ENCODE measurements around the gene GDE1.

GDE1 gene

DNA sequence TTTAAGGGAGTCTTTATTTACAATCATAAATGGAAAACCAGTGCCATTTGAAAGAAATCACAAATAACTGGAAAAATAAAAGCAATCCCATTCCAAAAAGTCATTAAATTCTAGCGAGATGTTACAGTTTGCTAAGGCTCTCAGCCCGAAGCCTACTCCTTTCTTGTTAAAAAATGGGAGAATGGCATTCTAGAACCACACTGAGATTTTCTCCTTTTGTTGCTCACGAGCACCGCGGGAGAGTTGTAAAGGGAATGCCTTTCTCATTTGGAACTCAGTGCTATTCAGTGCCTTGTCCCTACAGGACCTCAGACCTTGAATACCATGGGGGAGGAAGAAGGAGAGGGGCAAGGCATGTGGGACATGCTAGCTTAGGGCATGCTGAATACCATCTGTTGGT is 36.3 kb downstream of the GDE1 start:
- DNase-seq = no peak

GRCh38 chr16:19484096-19484495 is 37.8 kb downstream of the GDE1 start:
- no peak for DNase-seq

DNA sequence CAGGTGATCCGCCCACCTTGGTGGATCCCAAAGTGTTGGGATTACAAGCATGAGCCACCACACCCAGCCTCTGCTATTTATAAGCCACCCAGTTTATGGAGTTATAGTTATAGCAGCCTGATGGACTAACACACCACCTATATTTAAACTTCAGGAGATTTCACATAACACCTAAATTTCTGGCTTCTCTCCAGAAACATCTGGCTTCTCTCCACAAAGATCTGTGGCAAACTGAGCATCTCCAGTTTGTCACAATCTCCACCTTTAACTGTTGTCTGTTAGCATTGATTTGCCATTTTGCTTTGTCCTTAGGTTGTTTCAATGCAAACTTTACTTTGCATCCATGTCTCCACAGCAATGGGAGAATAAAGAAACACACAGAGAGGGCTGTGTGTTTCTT is 39.6 kb downstream of the GDE1 start:
- no peak for DNase-seq

GRCh38 chr16:19481769-19482168 is 40.1 kb downstream of the GDE1 start:
- DNase-seq = no peak

GRCh38 chr16:19481296-19481695 is 40.6 kb downstream of the GDE1 start:
- no peak for DNase-seq

GRCh38 chr16:19479302-19479721 is 42.6 kb downstream of the GDE1 start:
- no peak for DNase-seq

DNA sequence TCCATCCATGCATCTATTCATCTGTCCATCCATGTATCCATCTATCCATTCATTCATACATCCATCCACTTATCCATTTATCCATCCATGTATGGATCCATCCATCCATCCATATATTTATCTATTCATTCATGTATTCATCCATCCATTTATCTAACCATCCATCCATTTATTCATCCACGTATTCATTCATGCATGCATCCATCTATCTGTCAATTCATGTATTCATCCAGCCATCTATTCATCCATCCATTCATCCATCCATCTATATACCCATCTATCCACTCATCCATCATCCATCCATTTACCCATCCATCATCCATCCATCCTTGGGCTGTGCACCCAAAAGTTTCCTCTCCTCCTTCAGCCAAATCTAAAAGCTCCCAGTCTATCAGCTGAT is 43.4 kb downstream of the GDE1 start:
- no peak for DNase-seq

GRCh38 chr16:19474617-19475016 is 47.3 kb downstream of the GDE1 start:
- no peak for DNase-seq

DNA sequence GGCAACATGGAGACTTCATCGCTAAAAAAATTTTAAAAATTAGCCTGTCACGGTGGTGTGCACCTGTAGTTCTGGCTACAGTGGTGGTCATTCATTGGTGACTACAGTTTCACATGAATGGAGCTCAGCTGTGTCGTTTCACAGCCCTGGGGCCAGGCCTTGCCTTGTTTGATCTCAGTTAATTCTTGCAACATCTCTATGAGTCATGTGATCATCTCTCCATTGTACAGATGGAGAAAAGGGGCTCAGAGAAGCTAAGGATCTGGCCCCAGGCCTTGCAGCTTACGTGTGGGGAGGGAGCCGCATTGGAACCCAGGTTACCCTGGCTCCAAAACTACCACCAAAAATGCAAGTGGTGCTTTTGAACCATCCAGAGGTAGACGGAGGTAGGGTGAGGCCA is 49.4 kb downstream of the GDE1 start:
- no peak for DNase-seq

GRCh38 chr16:19468300-19468699 is 53.6 kb downstream of the GDE1 start:
- no peak for DNase-seq

DNA sequence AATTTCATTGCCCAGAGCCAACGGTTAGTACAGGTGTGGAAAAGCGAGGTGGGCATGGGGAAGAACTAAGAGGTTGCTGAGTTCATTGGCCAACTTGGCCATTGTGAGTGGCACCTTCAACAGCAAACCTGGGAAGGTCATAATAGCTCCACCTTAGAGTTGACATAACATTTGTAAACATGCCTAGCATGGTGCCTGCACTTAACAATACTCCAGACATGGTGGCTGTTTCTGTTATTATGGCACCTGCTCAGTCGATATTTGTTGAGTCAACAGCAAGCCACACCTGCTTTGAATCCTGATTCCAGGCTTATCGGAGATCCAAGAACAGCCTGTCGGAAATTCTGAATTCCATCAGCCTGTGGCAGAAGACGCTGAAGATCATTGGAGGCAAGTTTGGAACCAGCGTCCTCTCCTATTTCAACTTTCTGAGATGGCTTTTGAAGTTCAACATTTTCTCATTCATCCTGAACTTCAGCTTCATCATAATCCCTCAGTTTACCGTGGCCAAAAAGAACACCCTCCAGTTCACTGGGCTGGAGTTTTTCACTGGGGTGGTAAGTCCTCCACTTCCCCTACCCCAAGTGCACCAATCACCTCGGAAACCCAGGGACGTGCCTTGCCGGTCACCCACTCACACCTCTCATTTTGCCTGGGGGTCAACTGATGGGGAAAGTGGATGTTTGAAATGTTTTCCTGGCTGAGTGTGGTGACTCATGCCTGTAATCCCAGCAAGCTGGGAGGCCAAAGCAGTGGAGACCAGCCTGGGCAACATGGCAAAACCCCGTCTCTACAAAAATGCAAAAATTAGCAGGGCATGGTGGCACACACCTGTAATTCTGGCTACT is 58.2 kb downstream of the GDE1 start:
- no peak for DNase-seq

DNA sequence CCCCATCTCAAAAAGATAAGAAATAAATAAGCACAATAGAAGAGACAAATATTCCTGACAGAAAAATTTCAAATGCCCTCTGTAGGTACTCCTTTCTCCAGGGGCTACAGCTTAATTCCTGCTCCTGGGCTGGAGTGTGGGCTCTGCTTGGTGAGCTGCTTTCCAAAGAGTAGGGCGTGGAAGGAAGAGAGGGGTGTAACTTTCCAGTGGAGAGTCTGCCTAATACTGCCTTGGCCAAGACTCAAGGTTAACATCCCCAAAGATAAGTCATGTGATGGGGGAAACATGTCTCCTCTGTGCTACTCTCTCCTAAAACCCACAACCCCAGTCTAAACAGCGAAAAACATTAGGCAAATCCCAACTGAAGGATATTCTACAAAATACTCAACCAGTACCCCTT is 61.5 kb downstream of the GDE1 start:
- DNase-seq = no peak

GRCh38 chr16:19458722-19459379 is 63.0 kb downstream of the GDE1 start:
- no peak for DNase-seq

Measured in NCI-H1436 (cell line).